Activated CD4-positive, alpha-beta T cell treated with anti-CD3 and anti-CD28 coated beads, Interleukin-2, Interleukin-4, amounts not matched to agents 100 ng/mL and 50 ng/mL, durations not matched to agents 16 hours and 8 hours (primary cell): Measurements from ENCODE around the gene PLAAT2.
"Not testable (repeated sequence)": the region's sequence is repeated elsewhere in the genome, so short reads cannot be mapped to it uniquely, and the experiment has no call there.

Experiments
- DNase-seq: peaks from one replicate; pipeline ENCODE4 v3.0.0-alpha.2; 2020; ENCODE audit warnings: low spot score

PLAAT2 gene

DNA sequence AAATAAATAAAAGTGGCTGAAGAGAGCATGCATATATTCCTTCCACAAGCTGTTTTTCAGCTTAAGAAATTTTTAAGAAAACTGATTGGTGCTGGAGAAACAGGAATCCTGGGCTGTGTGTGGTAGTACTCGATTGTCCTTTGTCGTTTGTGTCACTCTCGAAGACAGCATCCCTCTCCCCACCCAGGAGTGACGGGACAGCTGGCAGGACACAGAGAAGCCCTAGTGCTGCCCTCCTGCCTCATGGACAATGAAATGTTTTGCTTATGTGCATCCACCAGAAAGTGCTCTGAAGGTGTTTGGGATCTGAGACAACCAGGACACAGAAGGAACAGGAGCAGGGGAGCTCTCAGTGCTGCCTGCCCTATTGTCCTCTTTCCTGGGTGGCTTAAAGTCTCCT is 13.8 kb downstream of the PLAAT2 start:
- no peak for DNase-seq

DNA sequence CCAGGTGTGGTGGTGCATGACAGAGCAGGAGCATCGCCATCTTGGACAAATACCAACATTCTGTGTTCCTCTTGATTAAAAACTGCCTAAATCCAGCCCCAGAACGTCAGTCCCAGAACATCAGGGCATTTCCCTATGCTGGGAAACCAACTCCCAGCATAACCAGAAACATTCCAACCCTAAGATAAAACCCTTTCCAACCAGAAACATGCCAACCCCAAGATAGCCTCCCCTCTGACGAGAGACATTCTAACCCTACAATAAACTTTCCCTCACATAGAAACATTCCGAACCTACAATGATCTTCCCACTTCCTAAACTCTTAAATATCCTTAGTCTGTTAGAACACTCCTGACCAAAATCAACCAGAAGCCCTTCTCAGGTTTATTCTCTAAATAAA is 15.0 kb downstream of the PLAAT2 start:
- no peak for DNase-seq

- DNase-seq, result no peak
Measured at GRCh38 chr11:63547061-63547460, 16.1 kb downstream of the PLAAT2 start.

DNA sequence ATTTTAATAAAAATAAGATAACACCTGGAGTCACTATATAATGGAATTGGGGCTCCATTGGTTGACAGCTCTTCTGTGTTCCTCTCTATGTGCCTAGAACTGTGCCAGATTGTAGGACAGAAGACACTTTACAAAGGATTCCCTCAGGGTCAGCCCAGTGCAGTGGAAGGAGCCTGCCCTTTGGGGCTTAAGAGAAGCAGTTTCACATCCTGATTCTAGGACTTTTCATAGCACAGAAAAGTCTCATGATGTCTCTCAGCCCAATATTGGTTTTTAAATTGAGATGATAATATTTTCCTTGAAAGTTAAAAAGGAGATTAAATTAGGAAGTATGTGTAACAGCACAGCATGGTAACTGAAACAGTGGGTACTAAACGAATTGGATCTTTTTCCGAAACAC is 19.5 kb downstream of the PLAAT2 start:
- no peak for DNase-seq

DNA sequence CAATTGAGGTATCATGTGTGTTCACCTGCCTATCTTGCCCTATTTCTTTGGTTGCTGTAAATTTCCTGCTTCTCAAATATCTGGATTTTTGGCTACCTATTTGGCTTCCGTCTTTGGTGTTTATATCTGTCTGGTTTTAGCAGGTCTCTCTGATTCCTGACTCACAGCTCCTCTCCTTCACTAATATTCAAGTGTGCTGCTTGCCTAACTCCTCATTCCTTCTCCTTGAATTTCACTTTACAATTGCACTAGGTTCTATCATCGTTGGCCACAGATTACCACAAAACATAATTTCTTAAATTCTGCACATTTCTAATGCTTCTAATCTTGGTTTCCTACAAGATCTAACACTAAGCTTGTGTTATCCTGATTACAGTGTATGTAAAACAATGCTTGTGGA is 20.7 kb downstream of the PLAAT2 start:
- not testable (repeated sequence) for DNase-seq

DNA sequence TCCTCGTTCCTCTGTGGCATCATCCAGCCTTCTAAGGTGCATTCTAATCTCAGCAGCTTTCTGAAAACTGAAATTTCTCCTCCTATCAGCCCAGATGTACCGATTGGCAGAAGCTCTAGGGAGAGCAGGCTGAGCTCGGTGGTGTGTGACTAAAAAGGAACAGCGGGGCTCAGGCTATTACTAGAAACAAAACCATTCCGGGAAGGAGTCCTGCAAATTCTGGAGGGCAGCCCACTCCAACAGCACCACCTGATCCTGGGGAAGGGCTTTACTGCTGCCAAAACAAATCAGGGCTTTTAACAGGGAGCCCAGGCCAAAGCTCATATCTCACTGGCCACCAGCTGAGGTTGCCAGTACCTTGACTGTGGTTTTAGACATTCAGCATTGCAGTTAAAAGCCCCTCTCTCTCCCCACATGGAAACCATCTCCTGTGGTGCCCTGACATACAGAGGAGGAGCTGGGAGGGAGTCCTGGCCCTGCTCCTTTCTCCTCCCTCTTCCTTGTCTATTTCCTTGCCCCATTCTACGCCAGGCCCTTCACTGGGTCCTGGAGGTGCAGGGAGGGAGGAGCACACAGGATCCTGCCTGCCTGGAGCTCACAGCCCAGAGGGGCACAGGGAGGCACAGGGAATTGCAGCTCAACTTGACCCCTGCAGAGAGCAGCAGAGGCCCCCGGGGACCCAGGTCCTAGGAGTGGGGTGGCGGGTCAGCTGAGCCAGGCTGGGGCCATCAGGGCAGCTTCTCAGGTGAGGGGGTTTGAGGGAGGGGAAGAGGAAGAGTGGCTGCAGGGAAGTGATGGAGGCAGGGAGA is 25.7 kb downstream of the PLAAT2 start:
- DNase-seq, result peak; percentile 57

GRCh38 chr11:63536669-63537292 is 26.4 kb downstream of the PLAAT2 start, which contains the start of gene PLAAT4:
TSS of gene PLAAT4 (plus strand) at chr11:63536808. CDS start at chr11:63536869, 61 bp downstream.
- DNase-seq, result peak; percentile 66

DNA sequence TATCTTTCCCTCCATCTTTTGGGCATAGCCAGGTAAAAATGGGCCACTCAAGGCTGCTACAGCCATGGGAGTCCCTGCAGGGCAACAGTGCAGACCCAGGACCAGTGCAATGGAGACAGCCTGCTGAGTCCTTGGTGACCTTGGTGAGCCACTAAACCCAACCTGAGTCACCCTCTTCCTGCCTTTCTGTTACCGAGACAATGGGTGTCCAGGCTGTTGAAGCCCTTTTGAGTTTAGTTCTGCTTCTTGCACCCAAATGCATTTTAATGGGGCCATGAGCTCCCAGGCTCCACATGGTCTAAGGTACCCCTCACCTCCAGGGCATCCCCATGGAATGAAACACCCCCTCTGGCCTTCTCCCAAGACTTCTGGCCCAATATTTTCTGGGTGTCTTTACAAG is 27.4 kb downstream of the PLAAT2 start:
- peak; percentile 55 for DNase-seq

DNA sequence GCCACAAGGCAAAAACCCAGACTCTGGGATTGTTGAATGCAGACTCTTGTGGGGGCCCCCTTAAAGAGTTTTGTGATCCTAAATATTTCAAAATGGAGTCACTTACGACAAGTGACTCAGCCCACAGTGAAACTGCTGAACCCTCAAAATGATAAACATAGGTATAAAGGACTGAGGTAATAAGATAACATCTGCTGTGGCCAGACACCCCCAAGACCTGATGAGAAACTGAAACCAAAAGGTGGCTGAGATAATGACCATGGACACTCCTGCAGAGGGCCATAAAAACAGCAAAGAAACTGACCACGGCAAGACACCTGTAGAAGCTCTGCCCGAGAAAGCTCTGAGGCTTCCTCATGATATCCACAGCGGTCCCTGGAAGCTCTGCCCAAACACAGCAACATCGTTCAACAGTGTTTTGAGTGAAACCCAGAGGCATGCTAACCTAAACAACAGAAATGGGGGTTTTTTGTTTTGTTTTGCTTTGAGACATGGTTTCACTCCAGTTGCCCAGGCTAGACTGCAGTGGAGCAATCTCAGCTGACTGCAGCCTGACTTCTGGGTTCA is 28.2 kb downstream of the PLAAT2 start:
- DNase-seq, result peak; percentile 57

- no peak for DNase-seq
Measured at GRCh38 chr11:63534076-63534475, 29.1 kb downstream of the PLAAT2 start.

GRCh38 chr11:63532799-63533475 is 30.2 kb downstream of the PLAAT2 start:
- no peak for DNase-seq

DNA sequence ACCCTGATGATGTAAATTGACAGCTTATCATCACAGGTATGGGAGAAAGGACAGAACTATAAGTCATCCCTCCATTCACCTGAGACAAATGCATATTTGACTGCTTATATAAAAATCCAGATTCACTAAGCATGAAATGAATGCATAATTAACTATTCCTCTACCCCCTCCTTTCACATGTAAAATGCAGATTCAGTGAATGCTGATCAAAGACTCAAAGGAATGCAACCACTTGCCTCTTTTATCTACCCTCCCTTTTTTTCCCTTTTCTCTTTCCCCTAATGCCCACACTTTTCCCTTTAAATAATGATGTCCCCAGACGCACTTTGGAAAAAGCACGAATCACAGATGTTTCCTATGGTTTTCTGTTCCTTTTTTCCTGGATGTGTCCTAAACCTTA is 31.1 kb downstream of the PLAAT2 start:
- DNase-seq, result no peak

GRCh38 chr11:63531074-63531792 is 31.9 kb downstream of the PLAAT2 start:
- peak; percentile 55 for DNase-seq

GRCh38 chr11:63530021-63530420 is 33.2 kb downstream of the PLAAT2 start:
- no peak for DNase-seq

GRCh38 chr11:63529373-63529772 is 33.8 kb downstream of the PLAAT2 start:
- not testable (repeated sequence) for DNase-seq

DNA sequence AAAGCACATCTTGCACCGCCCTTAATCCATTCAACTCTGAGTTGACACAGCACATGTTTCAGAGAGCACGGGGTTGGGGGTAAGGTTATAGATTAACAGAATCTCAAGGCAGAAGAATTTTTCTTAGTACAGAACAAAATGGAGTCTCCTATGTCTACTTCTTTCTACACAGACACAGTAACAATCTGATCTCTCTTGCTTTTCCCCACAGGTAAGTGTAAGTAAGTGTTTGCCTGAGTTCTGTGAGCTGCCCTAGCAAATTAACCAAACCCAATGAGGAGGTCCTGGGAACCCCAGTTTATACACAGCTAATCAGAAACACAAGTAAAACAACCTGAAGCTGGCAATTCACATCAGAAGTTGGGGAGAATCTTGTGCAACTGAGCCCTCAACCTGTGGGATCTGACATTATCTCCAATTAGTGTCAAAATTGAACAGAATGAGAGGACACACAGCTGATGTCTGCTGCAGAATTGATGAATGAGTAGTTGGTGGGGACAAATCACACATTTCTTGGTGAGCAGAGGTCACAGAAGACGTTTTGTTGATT is 34.4 kb downstream of the PLAAT2 start:
- DNase-seq, result not testable (repeated sequence)

DNA sequence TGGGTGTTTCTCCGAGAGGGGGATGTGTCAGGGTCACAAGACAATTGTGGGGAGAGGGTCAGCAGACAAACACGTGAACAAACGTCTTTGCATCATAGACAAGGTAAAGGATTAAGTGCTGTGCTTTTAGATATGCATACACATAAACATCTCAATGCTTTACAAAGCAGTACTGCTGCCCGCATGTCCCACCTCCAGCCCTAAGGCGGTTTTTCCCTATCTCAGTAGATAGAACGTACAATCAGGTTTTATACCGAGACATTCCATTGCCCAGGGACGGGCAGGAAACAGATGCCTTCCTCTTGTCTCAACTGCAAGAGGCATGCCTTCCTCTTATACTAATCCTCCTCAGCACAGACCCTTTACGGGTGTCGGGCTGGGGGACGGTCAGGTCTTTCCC is 35.0 kb downstream of the PLAAT2 start:
- not testable (repeated sequence) for DNase-seq

DNA sequence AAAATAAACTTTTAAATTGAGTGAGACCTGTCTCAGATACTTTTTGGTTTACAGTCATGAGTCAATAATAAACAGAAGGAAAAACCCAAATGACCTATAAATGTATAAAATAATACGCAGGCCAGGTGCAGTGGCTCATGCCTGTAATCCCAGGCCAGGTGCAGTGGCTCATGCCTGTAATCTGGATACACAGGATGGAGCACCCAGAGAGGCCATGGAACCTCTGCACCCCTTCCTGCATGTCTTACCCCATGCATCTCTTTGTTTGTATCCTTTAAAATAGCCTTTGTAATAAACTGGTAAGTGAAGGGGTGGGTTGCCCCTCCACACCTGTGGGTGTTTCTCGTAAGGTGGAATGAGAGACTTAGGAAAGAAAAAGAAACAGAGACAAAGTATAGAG is 35.5 kb downstream of the PLAAT2 start:
- no peak for DNase-seq

DNA sequence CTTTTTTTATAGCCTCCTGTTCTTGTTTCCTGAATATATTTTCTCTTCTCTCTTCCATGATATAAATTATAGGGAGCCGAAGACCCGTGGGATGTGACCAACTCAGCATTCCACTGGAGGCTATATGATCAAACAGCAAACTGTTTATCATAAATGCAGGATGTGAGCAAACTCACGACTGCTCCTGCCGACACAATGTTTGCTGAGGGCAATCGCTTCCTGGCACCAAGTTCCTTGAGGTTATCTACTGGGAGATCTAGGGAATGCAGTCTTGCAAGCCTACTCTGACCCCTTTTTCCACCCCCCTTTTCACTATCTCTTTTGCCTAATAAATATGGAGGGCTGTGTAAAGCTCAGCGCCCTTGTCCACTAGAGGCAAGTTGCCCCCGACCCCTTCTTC is 40.0 kb downstream of the PLAAT2 start:
- DNase-seq, result no peak

DNA sequence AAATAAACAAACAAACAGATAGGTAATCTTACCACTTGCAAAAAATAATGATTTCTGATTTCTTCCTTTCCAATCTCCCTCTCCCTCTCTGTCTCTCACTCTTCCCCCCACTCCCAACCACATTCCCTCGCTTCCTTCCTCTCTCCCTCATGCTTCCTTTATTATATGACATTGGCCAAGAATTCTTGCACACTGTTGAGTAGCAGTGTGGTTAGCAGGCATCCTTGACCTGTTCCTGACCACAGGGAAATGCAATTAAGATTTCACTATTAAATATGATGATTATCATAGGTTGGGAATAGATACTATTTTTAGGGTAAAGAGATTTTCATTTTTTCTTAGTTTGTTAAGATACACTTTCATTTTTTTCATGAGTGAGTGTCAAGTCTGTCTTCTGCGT is 41.3 kb downstream of the PLAAT2 start:
- DNase-seq, result no peak

- no peak for DNase-seq
Measured at GRCh38 chr11:63520606-63521170, 42.5 kb downstream of the PLAAT2 start.
